Measurements from ENCODE around the gene CTLA4.

DNA sequence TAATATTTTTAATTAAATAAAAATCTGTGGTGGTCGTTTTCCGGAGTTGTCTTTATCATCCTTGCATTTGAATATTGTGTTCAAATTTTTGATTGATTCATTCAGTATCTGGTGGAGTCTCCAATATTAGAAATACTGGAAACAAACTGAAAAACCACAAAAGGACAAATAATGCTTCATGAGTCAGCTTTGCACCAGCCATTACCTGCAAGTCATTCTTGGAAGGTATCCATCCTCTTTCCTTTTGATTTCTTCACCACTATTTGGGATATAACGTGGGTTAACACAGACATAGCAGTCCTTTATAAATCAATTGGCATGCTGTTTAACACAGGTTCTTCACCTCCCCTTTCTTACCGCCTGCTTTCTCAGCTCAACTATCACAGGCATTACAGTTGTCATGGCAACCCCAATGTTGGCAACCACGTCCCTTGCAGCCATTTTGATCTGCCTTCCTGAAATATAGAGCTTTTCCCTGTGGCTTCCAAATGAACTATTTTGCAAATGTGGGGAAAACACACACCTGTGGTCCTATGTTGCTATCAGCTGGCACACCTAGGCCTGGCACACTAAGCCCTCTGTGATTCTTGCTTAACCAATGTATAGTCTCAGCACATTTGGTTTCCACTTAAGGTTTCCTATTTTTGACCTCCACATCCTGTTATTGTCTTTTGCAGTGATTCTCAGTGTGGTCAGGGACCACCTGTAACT lies 6.5 kb downstream of the CTLA4 start:
- TF ChIP-seq, protein P1, sequence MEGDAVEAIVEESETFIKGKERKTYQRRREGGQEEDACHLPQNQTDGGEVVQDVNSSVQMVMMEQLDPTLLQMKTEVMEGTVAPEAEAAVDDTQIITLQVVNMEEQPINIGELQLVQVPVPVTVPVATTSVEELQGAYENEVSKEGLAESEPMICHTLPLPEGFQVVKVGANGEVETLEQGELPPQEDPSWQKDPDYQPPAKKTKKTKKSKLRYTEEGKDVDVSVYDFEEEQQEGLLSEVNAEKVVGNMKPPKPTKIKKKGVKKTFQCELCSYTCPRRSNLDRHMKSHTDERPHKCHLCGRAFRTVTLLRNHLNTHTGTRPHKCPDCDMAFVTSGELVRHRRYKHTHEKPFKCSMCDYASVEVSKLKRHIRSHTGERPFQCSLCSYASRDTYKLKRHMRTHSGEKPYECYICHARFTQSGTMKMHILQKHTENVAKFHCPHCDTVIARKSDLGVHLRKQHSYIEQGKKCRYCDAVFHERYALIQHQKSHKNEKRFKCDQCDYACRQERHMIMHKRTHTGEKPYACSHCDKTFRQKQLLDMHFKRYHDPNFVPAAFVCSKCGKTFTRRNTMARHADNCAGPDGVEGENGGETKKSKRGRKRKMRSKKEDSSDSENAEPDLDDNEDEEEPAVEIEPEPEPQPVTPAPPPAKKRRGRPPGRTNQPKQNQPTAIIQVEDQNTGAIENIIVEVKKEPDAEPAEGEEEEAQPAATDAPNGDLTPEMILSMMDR (IDR thresholded peaks at IDR 0.05; ENCODE audit: low read length), result no peak
- TF ChIP-seq EZH2 (IDR thresholded peaks at IDR 0.05; ENCODE audit: borderline replicate concordance, low read length), result no peak

All from OCI-LY1 (cell line).